Esophagus mucosa (tissue), 1 donor: Measurements from ENCODE around the gene LCE1E. TPM values are rescaled to one million over a fixed set of nuclear protein-coding genes. Genes with fewer than 3 reads are reported as not detected.
A peak's percentile ranks its signal among the peaks of the same experiment; 100 is the strongest.

Experiments used
- ATAC-seq: fragments of 200-7000 bp; cut with Tn5 transposase; one replicate; pipeline ENCODE4 v1.9.1; 2020
- total RNA-seq: library from RNA; stranded (reverse); gene quantifications from one replicate; pipeline ENCODE4 v1.2.4, GENCODE V29; 2023
- donor health status: DM: yes; HTN: yes; CAD: no.

The LCE1E gene
- not detected for total RNA-seq

GRCh38 chr1:152786077-152786476, at the start of gene LCE1E:
Gene LCE1E (plus strand): TSS chr1:152786257. CDS start chr1:152787300, 1,043 bp downstream.
- ATAC-seq: peak; percentile 94

DNA sequence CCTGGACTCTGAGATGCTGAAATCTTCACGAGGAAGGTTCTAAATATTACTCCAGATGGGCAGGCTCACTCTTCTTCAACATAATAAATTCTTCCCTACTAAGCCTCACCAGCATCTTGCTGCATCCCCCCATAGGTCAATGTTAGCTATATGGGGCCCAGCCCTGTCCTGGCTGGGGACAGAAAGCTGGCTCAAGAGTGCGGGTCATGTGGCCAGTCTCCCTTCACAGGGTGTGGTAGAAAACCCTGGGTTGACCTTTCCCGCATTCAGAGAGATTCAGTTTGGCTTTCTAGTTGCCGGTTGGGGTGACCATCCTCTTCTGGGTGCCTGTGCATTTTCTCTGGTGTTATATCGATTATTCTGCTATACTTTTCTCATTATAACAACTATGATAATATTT, 48.1 kb upstream of the LCE1E start:
- no peak for ATAC-seq

- ATAC-seq: no peak
Observed at GRCh38 chr1:152739841-152740240, 46.2 kb upstream of the LCE1E start.

DNA sequence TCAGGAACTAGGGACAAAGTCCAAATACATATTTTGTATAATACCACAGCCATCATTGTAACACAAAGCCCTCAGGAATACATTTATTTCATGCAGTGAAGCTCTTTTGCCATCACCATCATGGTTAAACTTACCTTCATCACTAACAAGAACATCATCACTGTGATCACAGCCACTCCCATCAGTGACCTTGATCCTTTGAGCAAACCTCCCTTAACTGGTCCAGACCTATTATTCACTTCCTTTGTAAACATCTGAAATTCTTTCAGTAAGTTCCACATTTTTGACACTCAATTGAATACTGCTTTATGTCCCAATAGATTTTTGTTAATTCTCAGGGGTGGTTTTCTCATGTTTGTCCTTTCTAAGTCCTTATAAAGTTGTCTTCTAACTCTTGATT, 44.4 kb upstream of the LCE1E start:
- ATAC-seq: no peak

DNA sequence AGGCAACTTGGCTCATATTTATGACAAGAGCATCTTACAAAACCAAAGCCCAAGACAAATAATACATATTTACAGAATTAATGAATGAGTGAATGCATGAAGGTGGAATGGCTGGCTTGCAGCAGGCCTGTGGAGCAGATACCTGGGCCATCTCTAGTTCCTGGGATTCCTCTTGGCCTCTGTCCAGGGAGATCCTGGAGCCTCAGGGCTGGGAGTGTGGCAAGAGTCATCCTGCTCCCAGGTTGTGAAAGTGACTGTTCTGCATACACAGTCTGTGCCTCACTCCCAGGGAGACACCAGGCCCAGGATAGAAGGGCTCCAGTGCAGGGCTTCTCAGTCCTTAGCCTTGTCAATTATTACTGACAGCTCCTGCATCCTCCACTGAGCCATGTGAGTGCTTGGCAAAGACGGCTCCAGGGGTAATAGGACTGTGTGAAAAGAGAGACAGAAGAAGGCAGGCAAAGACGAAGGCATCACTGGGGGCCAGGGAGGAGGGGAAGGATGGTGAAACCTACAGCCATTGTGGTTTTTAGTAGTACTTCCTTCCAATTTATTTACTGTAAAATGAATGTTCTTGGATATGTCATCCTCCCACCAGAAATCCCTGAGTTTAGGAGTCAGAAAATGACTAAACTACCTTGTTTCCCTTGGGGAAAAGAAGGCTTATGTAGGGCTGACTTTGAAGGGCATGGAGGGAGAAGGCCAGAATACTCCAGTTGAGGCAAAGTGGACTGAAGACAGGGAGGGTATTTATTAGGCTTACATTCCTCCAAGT, 42.5 kb upstream of the LCE1E start:
- ATAC-seq: peak; percentile 58

DNA sequence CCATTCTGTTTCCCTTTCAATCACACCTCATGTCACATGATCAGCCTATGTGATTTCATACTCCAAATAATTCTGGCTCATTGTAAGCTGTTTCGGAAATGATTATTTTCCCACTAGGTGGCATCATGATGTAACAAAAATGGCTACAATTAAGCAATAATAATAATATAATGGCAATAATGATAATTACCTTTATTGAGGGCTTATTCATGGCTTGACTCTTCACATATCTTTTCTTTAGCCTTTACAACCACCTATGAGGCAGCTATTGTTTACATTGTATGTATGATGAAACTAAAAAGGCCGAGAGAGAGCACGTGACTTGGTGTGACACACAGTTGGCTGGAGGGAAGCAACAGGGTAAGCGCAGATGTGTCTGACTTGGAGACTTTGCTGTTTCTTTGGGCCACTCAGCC, 40.8 kb upstream of the LCE1E start:
- ATAC-seq: peak; percentile 87

- no peak for ATAC-seq
Observed at GRCh38 chr1:152745765-152746444, 40.2 kb upstream of the LCE1E start.

DNA sequence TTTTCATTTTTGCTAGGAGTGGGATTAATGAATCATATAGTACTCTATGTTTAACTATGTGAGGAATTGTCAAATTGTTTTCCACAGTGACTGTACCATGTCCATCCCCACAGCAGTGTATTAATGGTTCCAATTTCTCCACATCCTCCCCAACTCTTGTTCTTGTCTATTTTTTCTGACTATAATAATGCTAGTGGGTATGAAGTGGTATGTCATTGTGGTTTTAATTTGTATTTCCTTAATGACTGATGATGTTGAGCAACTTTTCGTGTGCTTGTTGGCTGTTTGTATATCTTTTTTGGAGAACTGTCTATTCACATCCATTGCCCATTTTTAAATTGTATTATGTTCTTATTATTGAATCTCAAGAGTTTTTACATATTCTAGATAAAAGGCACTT, 38.2 kb upstream of the LCE1E start:
- ATAC-seq: no peak

DNA sequence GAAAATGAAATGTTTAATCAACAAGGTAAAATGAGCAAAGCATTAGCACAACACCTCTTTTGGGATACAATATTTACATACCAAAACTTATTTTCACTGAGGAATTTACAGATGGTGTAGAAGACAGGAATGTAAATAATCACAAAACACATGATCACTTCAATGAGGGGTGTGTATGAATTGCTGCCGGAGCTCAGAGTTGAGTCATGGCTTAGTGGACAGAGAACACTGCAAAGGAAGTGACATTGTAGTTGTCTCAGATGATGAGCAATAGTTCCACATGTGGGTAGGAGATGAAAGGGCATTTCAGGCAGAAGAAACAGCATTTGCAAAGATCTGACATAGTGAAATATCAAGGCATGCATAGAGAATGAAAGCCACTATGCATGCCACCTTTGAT, 33.8 kb upstream of the LCE1E start:
- peak; percentile 94 for ATAC-seq

DNA sequence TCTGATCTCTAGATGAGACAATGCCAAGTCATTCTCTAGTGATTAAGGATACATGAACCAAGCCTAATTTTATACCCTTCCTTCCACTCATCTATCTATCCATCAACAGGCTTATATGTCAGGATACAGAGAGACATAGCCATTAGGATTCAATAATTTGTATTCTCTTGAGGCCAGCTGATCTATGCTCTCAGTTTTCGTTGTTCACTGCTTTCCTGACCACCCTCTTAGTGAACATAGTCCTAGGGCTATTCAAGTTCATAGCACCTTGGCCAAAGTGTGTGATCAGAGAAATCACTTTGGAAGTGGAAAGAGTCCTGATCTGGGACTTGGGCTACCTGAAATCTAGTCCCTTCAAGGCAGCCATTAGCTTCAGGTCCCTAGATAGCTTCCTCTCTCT, 32.5 kb upstream of the LCE1E start:
- ATAC-seq: no peak

GRCh38 chr1:152756872-152757271, 29.2 kb upstream of the LCE1E start:
- ATAC-seq: peak; percentile 76

DNA sequence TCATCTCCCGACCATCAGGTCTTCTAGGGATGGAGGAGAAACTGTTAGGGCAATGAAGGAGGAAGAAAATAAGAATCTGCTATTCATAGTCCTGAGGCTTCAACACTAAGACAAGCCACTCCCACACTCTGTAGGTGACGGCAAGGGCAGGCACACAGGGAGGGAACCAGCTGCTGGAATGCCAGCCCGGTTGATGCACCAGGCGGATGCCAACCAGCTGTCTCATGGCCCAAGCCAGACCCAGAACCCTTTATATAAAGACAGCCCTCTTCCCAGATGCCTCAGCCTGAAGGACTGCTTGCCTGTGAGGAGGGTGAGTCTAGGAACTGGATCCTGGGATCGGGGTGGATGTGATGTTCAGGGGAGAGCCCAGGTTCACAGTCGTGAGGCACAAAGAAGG, 28.3 kb upstream of the LCE1E start, which contains the start of gene KPRP:
TSS of gene KPRP (plus strand) at position 279 of the 400 bp plus-strand sequence. CDS start 1,564 bp downstream, outside the sequence.
- peak; percentile 77 for ATAC-seq

GRCh38 chr1:152758636-152759035, 27.4 kb upstream of the LCE1E start:
- ATAC-seq: no peak

- peak; percentile 73 for ATAC-seq
Observed at GRCh38 chr1:152759453-152760173, 26.4 kb upstream of the LCE1E start.

DNA sequence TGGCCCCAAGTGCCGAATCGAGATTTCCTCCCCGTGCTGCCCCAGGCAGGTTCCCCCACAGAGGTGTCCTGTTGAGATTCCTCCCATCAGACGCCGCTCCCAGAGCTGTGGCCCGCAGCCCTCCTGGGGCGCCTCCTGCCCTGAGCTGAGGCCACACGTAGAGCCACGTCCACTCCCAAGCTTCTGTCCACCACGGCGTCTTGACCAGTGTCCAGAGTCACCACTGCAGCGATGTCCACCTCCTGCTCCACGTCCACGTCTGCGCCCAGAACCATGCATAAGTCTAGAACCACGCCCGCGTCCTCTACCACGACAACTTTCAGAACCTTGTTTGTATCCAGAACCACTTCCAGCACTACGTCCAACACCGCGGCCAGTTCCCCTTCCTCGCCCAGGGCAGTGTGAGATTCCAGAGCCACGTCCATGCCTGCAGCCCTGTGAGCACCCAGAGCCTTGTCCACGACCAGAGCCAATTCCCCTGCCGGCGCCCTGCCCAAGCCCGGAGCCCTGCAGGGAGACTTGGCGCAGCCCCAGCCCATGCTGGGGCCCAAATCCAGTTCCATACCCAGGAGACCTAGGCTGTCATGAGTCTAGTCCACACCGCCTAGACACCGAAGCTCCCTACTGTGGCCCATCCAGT, 25.4 kb upstream of the LCE1E start:
- no peak for ATAC-seq

GRCh38 chr1:152761609-152762213, 24.3 kb upstream of the LCE1E start:
- peak; percentile 33 for ATAC-seq

- ATAC-seq: peak; percentile 79
Observed at GRCh38 chr1:152768847-152769533, 17.1 kb upstream of the LCE1E start.

- no peak for ATAC-seq
Observed at GRCh38 chr1:152770411-152770810, 15.6 kb upstream of the LCE1E start.

DNA sequence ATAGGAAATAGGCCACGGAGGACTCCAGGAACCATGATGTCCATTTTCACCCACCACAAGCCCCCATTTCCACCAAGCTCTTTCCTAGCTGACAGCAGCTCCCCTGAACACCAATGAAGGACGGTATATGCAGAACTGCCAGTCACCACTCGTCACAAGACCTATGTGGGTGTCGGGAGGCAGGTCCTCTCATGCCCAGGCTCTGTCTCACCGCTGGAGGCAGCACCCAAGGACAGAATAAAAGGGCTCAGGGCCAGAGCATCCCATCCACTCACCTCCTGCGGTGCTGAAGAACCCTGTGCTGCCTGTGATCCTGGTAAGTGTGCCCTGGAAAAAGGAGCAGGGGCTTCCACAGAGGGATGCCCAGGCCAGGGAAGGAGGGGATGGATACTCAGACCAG, 11.2 kb upstream of the LCE1E start, which contains the start of gene LCE1F:
TSS of gene LCE1F (plus strand) at position 266 of the 400 bp plus-strand sequence. CDS start 1,232 bp downstream, outside the sequence.
- peak; percentile 74 for ATAC-seq

- no peak for ATAC-seq
Observed at GRCh38 chr1:152776361-152776760, 9.7 kb upstream of the LCE1E start.

- ATAC-seq: no peak
Observed at GRCh38 chr1:152777510-152778137, 8.4 kb upstream of the LCE1E start.
